IPS-18c (cell line): Measurements from ENCODE around the gene SCGB3A2.

Experiments used
- H3K4me3 ChIP-seq: 2 replicates; pipeline ENCODE4 v1.7.0; 2013; ENCODE audit warnings: low read depth, mild to moderate bottlenecking, low read length, moderate library complexity; ENCODE audit not compliant: insufficient read depth
- H3K9me3 ChIP-seq: one replicate; pipeline ENCODE4 v1.6.1; 2013; ENCODE audit warnings: mild to moderate bottlenecking, low read length, moderate library complexity; ENCODE audit not compliant: control insufficient read depth, insufficient read depth

SCGB3A2 gene, protein sequence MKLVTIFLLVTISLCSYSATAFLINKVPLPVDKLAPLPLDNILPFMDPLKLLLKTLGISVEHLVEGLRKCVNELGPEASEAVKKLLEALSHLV

DNA sequence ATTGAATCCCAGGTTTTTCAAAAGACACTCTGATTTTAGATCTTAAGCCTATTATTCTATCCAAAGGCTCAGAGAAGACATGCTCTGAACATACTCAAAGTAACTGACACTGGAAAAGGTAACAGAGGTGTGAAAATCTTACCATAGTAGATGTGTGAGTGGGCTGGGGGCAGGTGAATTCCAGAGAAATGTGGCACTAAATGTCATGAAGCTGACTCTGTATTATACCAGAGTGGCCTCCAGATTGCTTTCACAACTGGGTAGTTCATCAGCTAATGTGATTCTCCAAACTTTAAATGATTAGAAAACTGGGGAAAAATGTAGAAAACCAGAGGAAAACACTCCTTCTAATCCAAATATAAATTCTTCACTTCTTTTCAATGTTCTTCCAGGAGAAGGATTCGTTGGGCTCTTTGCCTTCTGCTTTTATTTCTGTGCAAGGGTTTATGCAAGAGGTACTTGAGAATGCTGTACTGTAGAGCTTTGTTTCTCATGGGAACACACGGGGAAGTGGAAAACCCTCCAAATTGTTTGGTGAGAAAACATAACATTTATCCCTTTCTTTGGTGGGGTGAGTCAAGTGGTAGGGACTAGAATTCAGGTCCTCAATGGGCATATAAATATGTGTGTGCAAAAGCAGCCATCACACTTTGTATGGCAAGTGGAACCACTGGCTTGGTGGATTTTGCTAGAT is at the start of gene SCGB3A2:
Gene SCGB3A2 (plus strand): TSS at position 646 of the 694 bp plus-strand sequence. CDS start 93 bp downstream, outside the sequence.
- H3K9me3 ChIP-seq, result no peaks in the 10 kb centered on the region
- H3K4me3 ChIP-seq, result no peak within 1 kb of the TSS

- H3K4me3 ChIP-seq, result no peak overlapping the region
Observed at GRCh38 chr5:147830035-147830434, 48.5 kb upstream of the SCGB3A2 start.

GRCh38 chr5:147831465-147831864 is 47.0 kb upstream of the SCGB3A2 start, which contains the start of gene SPINK1:
TSS of gene SPINK1 (minus strand) at chr5:147831671. CDS start at chr5:147831577, 94 bp downstream.
- Histone ChIP-seq H3K9me3 (no peaks in the 10 kb centered on the region), H3K4me3 (no peak within 1 kb of the TSS)

More at GRCh38 chr5:147830035-147830434, 48.5 kb upstream of the SCGB3A2 start:
- no peaks in the 10 kb centered on the region for H3K9me3 ChIP-seq

GRCh38 chr5:147832541-147832940 is 46.0 kb upstream of the SCGB3A2 start:
- no peaks in the 10 kb centered on the region for H3K9me3 ChIP-seq
- no peak overlapping the region for H3K4me3 ChIP-seq

GRCh38 chr5:147835386-147835798 is 43.1 kb upstream of the SCGB3A2 start:
- Histone ChIP-seq H3K9me3 (no peaks in the 10 kb centered on the region), H3K4me3 (no peak overlapping the region)

GRCh38 chr5:147836439-147836838 is 42.1 kb upstream of the SCGB3A2 start:
- Histone ChIP-seq H3K9me3 (no peaks in the 10 kb centered on the region), H3K4me3 (no peak overlapping the region)

DNA sequence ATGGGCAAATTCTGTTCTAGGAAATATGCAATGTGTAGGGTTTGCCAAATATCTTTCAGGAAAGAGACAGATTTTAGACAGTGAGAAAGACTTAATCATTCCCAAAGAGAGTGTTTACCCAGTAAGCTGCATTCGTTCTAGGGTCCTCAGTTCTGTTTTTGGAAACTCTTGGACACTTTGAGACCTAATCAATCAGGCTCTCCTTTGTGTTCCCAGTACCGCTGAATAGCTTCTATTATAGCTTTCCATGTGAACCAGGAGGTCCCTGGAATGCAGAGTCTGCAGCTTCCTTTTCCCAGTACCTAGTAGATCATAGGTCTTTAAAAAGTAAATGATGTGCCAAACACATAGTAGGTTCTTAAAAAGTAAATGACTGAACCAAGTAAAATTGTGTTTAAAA is 35.6 kb upstream of the SCGB3A2 start:
- H3K4me3 ChIP-seq, result no peak overlapping the region
- H3K9me3 ChIP-seq, result no peaks in the 10 kb centered on the region

DNA sequence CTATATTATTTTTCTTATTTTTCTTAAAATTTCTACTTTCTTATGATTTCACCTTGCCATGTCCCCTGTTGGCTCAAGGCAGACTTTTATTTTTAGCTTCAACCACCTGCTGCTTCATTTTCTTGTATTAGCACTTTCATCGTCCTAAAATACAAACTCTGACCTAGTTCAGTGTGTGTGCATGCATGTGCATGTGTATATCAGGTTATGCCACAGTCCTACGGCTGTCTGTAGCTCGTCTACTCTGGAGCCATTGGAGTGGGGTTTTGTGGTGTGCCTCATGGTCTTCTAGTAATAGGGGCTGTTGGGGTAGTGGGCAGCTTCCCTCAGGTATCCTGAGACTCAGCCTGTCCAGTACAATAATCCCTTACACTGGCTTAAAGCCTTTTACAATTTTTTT is 33.7 kb upstream of the SCGB3A2 start:
- H3K9me3 ChIP-seq, result no peaks in the 10 kb centered on the region
- H3K4me3 ChIP-seq, result no peak overlapping the region

DNA sequence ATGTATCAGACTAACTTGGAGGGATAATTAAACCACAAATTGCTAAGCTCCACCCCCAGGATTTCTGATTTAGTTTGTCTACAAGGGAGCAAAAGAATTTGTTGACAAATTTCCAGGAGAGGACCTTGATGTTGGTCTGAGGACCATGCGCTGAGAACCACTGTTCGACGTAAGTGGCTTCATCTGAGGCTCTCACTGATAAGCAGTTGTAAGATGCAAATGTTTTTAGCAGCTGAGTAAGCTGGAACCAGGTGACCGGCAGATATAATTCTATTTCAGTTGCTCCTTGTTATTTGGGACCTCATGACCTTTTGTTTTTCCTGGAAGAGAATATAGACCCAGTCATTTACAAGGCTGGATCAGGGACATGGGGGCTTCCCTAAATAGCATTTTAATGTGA is 32.9 kb upstream of the SCGB3A2 start:
- no peak overlapping the region for H3K4me3 ChIP-seq
- H3K9me3 ChIP-seq, result no peaks in the 10 kb centered on the region

DNA sequence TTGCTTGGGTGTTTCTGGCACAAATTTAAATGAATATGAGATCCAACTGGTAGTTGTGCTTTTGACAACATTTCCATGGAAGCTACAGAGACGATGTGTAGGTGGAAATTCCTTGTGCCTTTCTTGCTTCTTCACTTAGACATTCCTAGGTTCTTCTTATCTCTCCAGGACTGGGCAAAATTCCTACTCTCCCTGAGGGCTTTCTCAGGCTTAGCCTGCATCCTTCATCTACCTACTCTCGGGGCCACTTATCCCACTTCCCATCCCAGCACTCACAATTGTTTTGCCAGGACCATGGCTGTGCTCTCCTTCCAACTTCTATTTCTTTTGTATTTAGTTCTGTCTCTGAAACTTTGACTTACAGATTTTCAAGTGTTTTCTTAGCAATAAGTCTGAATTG is 29.3 kb upstream of the SCGB3A2 start:
- H3K4me3 ChIP-seq, result no peak overlapping the region
- no peaks in the 10 kb centered on the region for H3K9me3 ChIP-seq

DNA sequence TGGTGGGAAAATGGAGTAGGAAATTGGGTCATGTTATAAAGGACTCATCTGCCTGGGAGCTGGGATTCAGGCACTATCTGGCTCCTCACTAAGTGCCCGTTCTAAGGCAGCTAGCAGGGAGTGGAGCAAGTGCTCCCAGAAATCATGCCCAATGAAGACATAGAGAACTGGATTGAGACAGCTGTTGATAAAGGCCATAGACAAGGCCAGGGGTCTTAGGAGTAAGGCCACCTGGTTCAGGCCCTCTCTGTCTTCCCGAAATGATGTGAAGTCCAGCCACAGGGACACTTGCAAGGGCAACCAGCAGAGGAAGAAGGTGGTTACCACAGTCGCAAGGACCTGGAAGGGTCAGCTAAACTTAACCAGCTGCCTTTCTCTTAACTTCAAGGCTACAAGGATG is 26.9 kb upstream of the SCGB3A2 start:
- Histone ChIP-seq H3K4me3 (no peak overlapping the region), H3K9me3 (no peaks in the 10 kb centered on the region)

DNA sequence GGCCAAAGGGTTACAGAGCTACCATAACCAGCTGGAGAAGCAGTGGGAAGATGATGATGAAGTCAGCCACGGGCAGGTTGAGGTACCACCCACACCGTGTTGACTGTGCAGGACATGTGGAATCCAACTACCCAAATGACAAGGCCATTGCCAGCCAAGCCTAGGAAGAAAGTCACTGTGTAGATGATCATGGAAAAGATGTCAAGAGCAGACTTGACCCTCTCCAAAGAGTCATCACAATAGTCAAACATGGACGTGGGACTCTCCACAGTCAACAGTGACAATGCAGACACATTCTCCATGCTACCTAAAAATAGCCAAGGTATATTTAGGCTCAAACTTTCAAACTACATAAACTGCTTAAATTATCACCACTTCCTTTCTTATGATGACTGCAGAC is 26.1 kb upstream of the SCGB3A2 start:
- Histone ChIP-seq H3K9me3 (no peaks in the 10 kb centered on the region), H3K4me3 (no peak overlapping the region)

DNA sequence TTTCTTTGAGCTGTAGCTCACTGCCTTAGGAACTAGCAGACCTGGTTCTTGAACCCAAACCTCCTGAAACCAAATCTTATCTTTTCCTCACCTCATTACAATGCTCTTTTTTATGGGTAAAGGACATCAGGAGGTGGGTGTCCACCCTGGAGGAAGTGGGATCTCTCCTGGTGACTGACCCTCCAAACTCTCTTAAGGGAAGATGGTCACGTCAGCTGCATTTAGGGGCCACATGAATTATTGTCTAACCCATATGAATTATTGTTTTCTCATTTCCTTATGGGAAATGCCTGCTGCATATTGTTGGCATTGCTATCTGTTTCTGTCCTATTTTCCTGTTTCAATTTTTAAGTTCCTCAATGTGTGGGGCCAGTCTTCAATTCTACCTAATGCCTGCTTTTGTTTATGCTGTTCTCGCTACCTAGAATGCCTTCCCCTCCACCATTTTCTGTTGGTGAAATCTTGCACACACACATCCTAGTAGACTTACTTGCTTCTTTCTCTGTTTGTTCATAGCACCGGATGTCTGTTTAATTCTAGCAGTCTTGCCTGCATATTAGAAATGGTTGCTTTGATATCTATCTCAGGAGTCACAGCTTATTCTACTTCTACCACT is 25.0 kb upstream of the SCGB3A2 start:
- H3K4me3 ChIP-seq, result no peak overlapping the region

GRCh38 chr5:147854331-147854730 is 24.2 kb upstream of the SCGB3A2 start:
- Histone ChIP-seq H3K4me3 (no peak overlapping the region), H3K9me3 (no peaks in the 10 kb centered on the region)

More for the DNA sequence above, 25.0 kb upstream of the SCGB3A2 start:
- H3K9me3 ChIP-seq, result no peaks in the 10 kb centered on the region

DNA sequence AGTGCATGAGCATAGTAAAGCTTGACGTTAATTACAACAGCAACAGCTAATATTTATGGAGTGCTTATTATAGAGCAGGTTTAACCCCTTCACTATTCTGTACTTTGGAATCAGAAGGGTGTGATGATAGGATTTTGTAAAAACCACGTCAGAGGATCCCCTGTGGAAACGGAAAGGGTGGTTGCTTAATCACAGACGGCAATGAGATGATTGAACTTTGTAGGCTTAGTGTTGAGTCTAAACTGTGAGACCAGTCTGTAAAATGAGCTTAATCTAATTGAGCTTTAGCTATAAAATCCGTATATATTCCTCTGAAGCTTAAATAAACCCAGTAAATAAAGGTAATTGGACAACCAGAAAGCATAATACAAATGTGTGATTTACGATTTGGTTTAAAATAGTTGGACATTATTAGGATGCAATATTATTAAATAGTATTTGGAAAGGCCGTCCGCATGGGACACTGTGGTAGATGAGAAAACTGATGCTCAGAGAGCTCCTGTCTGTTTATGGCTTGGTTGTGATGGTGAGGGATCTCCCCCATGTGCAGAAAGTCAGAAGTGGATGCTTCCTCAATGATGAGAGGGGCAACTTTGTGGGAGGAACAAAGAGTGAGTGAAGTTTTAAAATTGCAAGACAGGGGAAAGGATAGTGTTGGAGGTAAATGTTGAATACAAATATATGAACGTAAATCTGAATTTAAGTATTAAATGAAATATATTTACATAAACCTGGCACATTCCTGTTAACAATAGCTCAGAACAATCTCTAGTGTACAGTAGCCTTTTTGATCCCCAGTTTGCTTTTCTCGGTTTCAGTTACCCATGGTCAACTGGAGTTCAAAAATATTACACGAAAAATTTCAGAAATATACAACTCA is 23.4 kb upstream of the SCGB3A2 start:
- H3K4me3 ChIP-seq, result no peak overlapping the region
- no peaks in the 10 kb centered on the region for H3K9me3 ChIP-seq

GRCh38 chr5:147855774-147856069 is 22.8 kb upstream of the SCGB3A2 start:
- H3K4me3 ChIP-seq, result no peak overlapping the region
- H3K9me3 ChIP-seq, result no peaks in the 10 kb centered on the region

- Histone ChIP-seq H3K4me3 (no peak overlapping the region), H3K9me3 (no peaks in the 10 kb centered on the region)
Observed at GRCh38 chr5:147856801-147857200, 21.7 kb upstream of the SCGB3A2 start.
